GM12878 (cell line): ENCODE results near the gene TMEM182. TPM values are rescaled to one million over a fixed set of nuclear protein-coding genes. Genes with fewer than 3 reads are reported as not detected.

ENCODE experiments used
- ATAC-seq: fragments of 200-7000 bp; cut with Tn5 transposase; 3 replicates; pipeline ENCODE4 v1.9.1; 2020; ENCODE audit warnings: mild to moderate bottlenecking, moderate library complexity
- BruUV-seq: library from RNA; stranded (reverse); fragments of 400-500 nt; replicated peaks from 2 replicates; lab custom pipeline; 2021; lab: Mats Ljungman, UMichigan
- CTCF ChIA-PET: fragments of 300-600 bp; sonication (Branson Sonifier 250); formaldehyde crosslinking; extraction: SDS; loops from one replicate; lab custom pipeline; 2021; ENCODE audit warnings: inconsistent platforms; lab: Yijun Ruan, JAX
- POLR2A ChIA-PET: fragments of 350-600 bp; formaldehyde crosslinking; extraction: SDS; loops from one replicate; lab custom pipeline; 2021; ENCODE audit warnings: inconsistent platforms; lab: Charles Lee
- RAD21 ChIA-PET: fragments of 300-600 bp; sonication (Branson Sonifier 250); formaldehyde crosslinking; loops from one replicate; lab custom pipeline; 2023; ENCODE audit warnings: antibody characterized with exemption; ENCODE audit not compliant: unreplicated experiment; lab: Charles Lee
- SMC1A ChIA-PET: fragments of 300-600 bp; sonication (Branson Sonifier 250); formaldehyde crosslinking; loops from one replicate; lab custom pipeline; 2023; ENCODE audit not compliant: unreplicated experiment, uncharacterized antibody; lab: Charles Lee
- DNase-seq: peaks from one replicate; pipeline ENCODE4 v3.0.0-alpha.2; 2011; ENCODE audit warnings: low read depth, low spot score
- FAIRE-seq: peaks from 3 replicates; lab custom pipeline; 2011; peaks lifted over from hg19 to GRCh38; lab: Jason Lieb, UNC
- H2AFZ ChIP-seq: 2 replicates; pipeline ENCODE4 v1.6.0; 2011; ENCODE audit warnings: low read depth, low read length, control low read depth; ENCODE audit not compliant: control insufficient read depth
- H3K27ac ChIP-seq: 2 replicates; pipeline ENCODE4 v1.5.1; 2011; ENCODE audit warnings: control low read depth; ENCODE audit not compliant: control insufficient read depth, insufficient read depth
- H3K27me3 ChIP-seq, 2 experiments: replicated peaks in 1 of 2; 2 replicates each; pipeline versions ENCODE4 v1.6.0 to v1.6.1; 2011; ENCODE audit warnings: low read length in 1 of 2; ENCODE audit not compliant: control insufficient read depth in 2 of 2, insufficient read depth in 2 of 2
- H3K36me3 ChIP-seq, 2 experiments: 2 replicates each; pipeline ENCODE4 v1.5.1; 2011; ENCODE audit warnings: low read length in 1 of 2; ENCODE audit not compliant: control insufficient read depth in 2 of 2, insufficient read depth in 2 of 2
- H3K4me1 ChIP-seq: 2 replicates; pipeline ENCODE4 v1.6.1; 2011; ENCODE audit warnings: mild to moderate bottlenecking, low read length, moderate library complexity, mixed read lengths; ENCODE audit not compliant: control insufficient read depth, insufficient read depth
- H3K4me2 ChIP-seq: 2 replicates; pipeline ENCODE4 v1.6.0; 2011; ENCODE audit warnings: control low read depth; ENCODE audit not compliant: control insufficient read depth, insufficient read depth
- H3K4me3 ChIP-seq: fragments of 200-600 bp; sonication (generic); 2 replicates; pipeline ENCODE4 v1.5.1; 2016
- H3K79me2 ChIP-seq: 2 replicates; pipeline ENCODE4 v1.6.0; 2011; ENCODE audit warnings: low read length; ENCODE audit not compliant: control insufficient read depth, insufficient read depth
- H3K9ac ChIP-seq: 2 replicates; pipeline ENCODE4 v1.8.0; 2011; ENCODE audit warnings: low read length, control low read depth, mixed read lengths; ENCODE audit not compliant: control insufficient read depth, insufficient read depth
- H3K9me3 ChIP-seq: replicated peaks from 3 replicates; pipeline ENCODE4 v1.5.1; 2011; ENCODE audit warnings: mild to moderate bottlenecking, low read length; ENCODE audit not compliant: control insufficient read depth, insufficient read depth
- H4K20me1 ChIP-seq: 2 replicates; pipeline ENCODE4 v1.6.0; 2011; ENCODE audit not compliant: control insufficient read depth, insufficient read depth
- ATF7 ChIP-seq: fragments of 450-650 bp; IDR thresholded peaks from 2 replicates; pipeline ENCODE4 v1.6.1; 2016; ENCODE audit warnings: low read depth, mild to moderate bottlenecking
- CTCF ChIP-seq, 3 experiments: IDR thresholded peaks in 2 of 3; conservative IDR thresholded peaks in 1 of 3; 2 replicates each; pipeline ENCODE4 v1.5.1; 2011; ENCODE audit warnings: low read depth in 3 of 3, low read length in 3 of 3, mild to moderate bottlenecking in 3 of 3, control low read depth in 2 of 3, moderate library complexity in 2 of 3, inconsistent platforms in 1 of 3, mixed read lengths in 1 of 3; ENCODE audit not compliant: control insufficient read depth in 2 of 3, insufficient read depth in 1 of 3; ENCODE audit errors: extremely low read depth in 1 of 3
- E2F8 ChIP-seq: fragments of 450-650 bp; IDR thresholded peaks from 2 replicates; pipeline ENCODE4 v1.6.1; 2018; ENCODE audit warnings: mild to moderate bottlenecking, low read depth, moderate library complexity; ENCODE audit not compliant: partially characterized antibody
- HSF1 ChIP-seq: fragments of 150-350 bp; IDR thresholded peaks from 2 replicates; pipeline ENCODE4 v1.6.1; 2014; ENCODE audit warnings: mild to moderate bottlenecking, low read depth, low read length
- LARP7 ChIP-seq: fragments of 450-650 bp; IDR thresholded peaks from 2 replicates; pipeline ENCODE4 v1.6.1; 2017; ENCODE audit warnings: mild to moderate bottlenecking
- MTA2 ChIP-seq: fragments of 450-650 bp; IDR thresholded peaks from 2 replicates; pipeline ENCODE4 v1.6.1; 2016; ENCODE audit warnings: low read depth, mild to moderate bottlenecking, moderate library complexity
- SUPT20H ChIP-seq: IDR thresholded peaks from 2 replicates; pipeline ENCODE4 v1.6.1; 2011; ENCODE audit warnings: low read depth, mild to moderate bottlenecking, low read length, moderate library complexity, borderline replicate concordance; ENCODE audit not compliant: control insufficient read depth
- TCF12 ChIP-seq: IDR thresholded peaks from 2 replicates; pipeline ENCODE4 v1.6.1; 2011; ENCODE audit warnings: low read depth, mild to moderate bottlenecking, low read length
- USF2 ChIP-seq: IDR thresholded peaks from 2 replicates; pipeline ENCODE4 v1.6.1; 2011; ENCODE audit warnings: low read depth, low read length, improper control_type of control experiment, borderline replicate concordance
- YBX1 ChIP-seq: fragments of 450-650 bp; IDR thresholded peaks from 2 replicates; pipeline ENCODE4 v1.6.1; 2016; ENCODE audit warnings: antibody characterized with exemption
- ZBTB4 ChIP-seq: fragments of 450-650 bp; formaldehyde crosslinking; IDR thresholded peaks from 2 replicates; pipeline ENCODE4 v1.4.0; 2022; ENCODE audit warnings: mild to moderate bottlenecking, moderate library complexity
- WGBS: methylation state at CpG from one replicate; pipeline ENCODE4 v1.1.6; 2016; ENCODE audit warnings: low lambda C conversion rate; ENCODE audit not compliant: insufficient replicate concordance, insufficient coverage; ENCODE audit errors: missing lambda C conversion rate; 5-methylcytosine and 5-hydroxymethylcytosine counted together
- in situ Hi-C: fragments of 300-500 bp; cut with MboI; formaldehyde crosslinking; loops from 9 replicates; pipeline ENCODE4 v1.14.3; 2018; ENCODE audit warnings: mixed read lengths
- intact Hi-C: fragments of 100-400 bp; cut with micrococcal nuclease; formaldehyde crosslinking; loops from one replicate; pipeline ENCODE4 v1.14.2; 2022; ENCODE audit not compliant: unreplicated experiment
- polyA plus RNA-seq, 11 experiments: library from polyadenylated mRNA; depleted of rRNA in 4 of 11; unstranded in 6 of 11; stranded (reverse) in 5 of 11; fragments of >200 nt; fragmentation: Nextera tagmentation in 4 of 11; fragmentation: Illumina TruSeq in 1 of 11; extraction: Ambion mirVana in 4 of 11; extraction: Trizol in 1 of 11; gene quantifications; 1 replicate in 1 of 11; 2 replicates in 10 of 11; pipeline versions ENCODE4 v1.2.1 to v1.2.3, GENCODE V29; 2011 to 2016; ENCODE audit warnings: inconsistent platforms in 2 of 11, missing spikeins in 2 of 11, low read depth in 1 of 11
- total RNA-seq, 4 experiments: library from RNA; depleted of rRNA in 3 of 4; stranded (reverse); fragments of >200 nt in 3 of 4; fragmentation: Illumina TruSeq in 1 of 4; extraction: Trizol in 1 of 4; gene quantifications; 2 replicates each; pipeline versions ENCODE4 v1.2.1 to v1.2.3, GENCODE V29; 2013 to 2021

Gene TMEM182
- total and polyA plus RNA-seq, 10 of the 15 experiments (the other 5 are each of a cell fraction or from before 2014, with no cell fraction given): 1.8 to 5.4 (median 3.1) TPM

- TF ChIP-seq USF2 (no peak), SUPT20H (no peak), TCF12 (no peak)
These were observed at the start of gene TMEM182 (continued) for GRCh38 chr2:102761763-102762162.

GRCh38 chr2:102717308-102718018, 44.4 kb upstream of the TMEM182 start:
- no TSS peak for BruUV-seq
- no peaks in the 10 kb centered on the region for H3K79me2 ChIP-seq
- CTCF ChIA-PET: no interaction called here
- in situ Hi-C loops (no loop called here), intact Hi-C loops (no loop called here)
- no peaks in the 10 kb centered on the region for H3K27me3 ChIP-seq
- H4K20me1 ChIP-seq: no peaks in the 10 kb centered on the region
- DNase-seq (no peak), ATAC-seq (no peak), FAIRE-seq (no peak)
- H3K9me3 ChIP-seq: no peaks in the 10 kb centered on the region
- POLR2A ChIA-PET: interaction anchor here (0.5 kb wide), 1 partner anchor 831 kb away, joined by 3 read pairs; no protein-coding TSS in a partner anchor
- SMC1A ChIA-PET: no interaction called here
- RAD21 ChIA-PET: no interaction called here
- no peak overlapping the region for H3K4me3 ChIP-seq
- no peak overlapping the region for H3K27ac ChIP-seq
- no peak overlapping the region for H3K9ac ChIP-seq
- no peaks in the 10 kb centered on the region for H3K4me1 ChIP-seq
- no peak overlapping the region for H3K4me2 ChIP-seq
- H2AFZ ChIP-seq: no peak overlapping the region
- H3K36me3 ChIP-seq: peaks cover 2 to 6% of the 10 kb centered on the region in 2 experiments
- 84% methylated on average over 5 of the region's 5 CpGs for WGBS
- TF ChIP-seq E2F8 (no peak), LARP7 (no peak), YBX1 (no peak), ATF7 (no peak), MTA2 (no peak), CTCF (IDR thresholded peaks at IDR 0.05 in 2 of 3, conservative IDR thresholded peaks at IDR 0.05 in 1 of 3; ENCODE audit: control insufficient read depth in 2 of 3, extremely low read depth in 1 of 3, insufficient read depth in 1 of 3, low read depth in 3 of 3, low read length in 3 of 3) (no peak), HSF1 (no peak), ZBTB4 (CRISPR knock-in tag) (no peak)
